ENCODE data around the gene GRIN2A.

GRIN2A gene

GRCh38 chr16:10097271-10097670 lies 85.0 kb downstream of the GRIN2A start:
- TF ChIP-seq CTCF (IDR thresholded peaks at IDR 0.05) = no peak
- Mint-ChIP-seq H3K4me1 (no peaks in the 10 kb centered on the region), H3K36me3 (ENCODE audit: low read depth) (no peaks in the 10 kb centered on the region), H3K9me3 (peaks cover 30% of the 10 kb centered on the region), H3K27ac (no peak overlapping the region), H3K27me3 (ENCODE audit: low read depth, poor library complexity) (peaks cover 7% of the 10 kb centered on the region), H3K4me3 (no peak overlapping the region)
- no peak for DNase-seq

- H3K27me3 Mint-ChIP-seq (ENCODE audit: low read depth, poor library complexity) = peaks cover 8% of the 10 kb centered on the region
- peaks cover 9% of the 10 kb centered on the region for H3K9me3 Mint-ChIP-seq
- peaks cover 4% of the 10 kb centered on the region for H3K4me1 Mint-ChIP-seq
- no peak overlapping the region for H3K27ac Mint-ChIP-seq
- DNase-seq = no peak
- H3K36me3 Mint-ChIP-seq (ENCODE audit: low read depth) = no peaks in the 10 kb centered on the region
- no peak overlapping the region for H3K4me3 Mint-ChIP-seq
- no peak for TF ChIP-seq CTCF (IDR thresholded peaks at IDR 0.05)
These were observed 88.7 kb downstream of the GRIN2A start for GRCh38 chr16:10093576-10093975.

DNA sequence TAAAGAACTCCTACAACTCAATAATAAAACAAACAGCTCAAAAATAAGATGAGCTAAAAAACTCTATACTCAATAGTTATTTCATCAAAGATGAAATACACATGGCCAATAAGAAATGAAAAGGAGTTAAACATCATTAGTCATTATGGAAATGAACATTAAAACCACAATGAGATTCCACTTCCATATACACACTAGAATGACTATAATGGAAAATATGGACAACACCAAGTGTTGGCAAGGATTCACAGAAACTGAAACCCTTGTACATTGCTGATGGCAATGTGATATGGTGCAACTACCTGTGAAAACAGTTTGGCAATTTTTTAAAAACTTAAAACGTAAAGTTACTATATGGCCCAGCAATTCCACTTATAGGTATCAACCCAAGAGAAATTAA lies 91.4 kb downstream of the GRIN2A start:
- no peaks in the 10 kb centered on the region for H3K36me3 Mint-ChIP-seq (ENCODE audit: low read depth)
- peaks cover 6% of the 10 kb centered on the region for H3K27me3 Mint-ChIP-seq (ENCODE audit: low read depth, poor library complexity)
- no peak for TF ChIP-seq CTCF (IDR thresholded peaks at IDR 0.05)
- H3K9me3 Mint-ChIP-seq = peaks cover 4% of the 10 kb centered on the region
- no peak overlapping the region for H3K4me3 Mint-ChIP-seq
- no peak for DNase-seq
- H3K4me1 Mint-ChIP-seq = peaks cover 7% of the 10 kb centered on the region
- H3K27ac Mint-ChIP-seq = no peak overlapping the region

DNA sequence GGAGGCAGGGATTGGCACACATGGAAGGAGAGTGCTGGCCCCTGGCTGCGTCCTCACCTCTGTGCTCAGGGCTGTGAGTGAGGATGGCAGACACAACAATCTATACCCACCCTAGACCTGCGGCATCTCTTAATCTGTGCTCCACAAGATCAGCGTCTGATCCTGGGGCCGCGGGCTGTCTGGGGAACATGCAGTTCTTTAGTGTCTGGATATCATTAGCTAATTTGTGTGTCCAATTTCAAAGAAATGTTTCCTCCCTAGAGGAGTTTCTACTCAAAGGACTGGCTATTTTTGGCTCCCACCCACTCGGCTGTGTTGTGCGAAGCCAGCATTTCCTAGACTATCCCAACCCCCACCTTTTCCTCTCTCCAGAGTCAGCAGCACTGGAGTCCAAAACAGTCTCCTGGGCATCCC lies 93.8 kb downstream of the GRIN2A start:
- H3K27ac Mint-ChIP-seq = peak overlapping the region; percentile 27
- TF ChIP-seq CTCF (IDR thresholded peaks at IDR 0.05) = no peak

DNA sequence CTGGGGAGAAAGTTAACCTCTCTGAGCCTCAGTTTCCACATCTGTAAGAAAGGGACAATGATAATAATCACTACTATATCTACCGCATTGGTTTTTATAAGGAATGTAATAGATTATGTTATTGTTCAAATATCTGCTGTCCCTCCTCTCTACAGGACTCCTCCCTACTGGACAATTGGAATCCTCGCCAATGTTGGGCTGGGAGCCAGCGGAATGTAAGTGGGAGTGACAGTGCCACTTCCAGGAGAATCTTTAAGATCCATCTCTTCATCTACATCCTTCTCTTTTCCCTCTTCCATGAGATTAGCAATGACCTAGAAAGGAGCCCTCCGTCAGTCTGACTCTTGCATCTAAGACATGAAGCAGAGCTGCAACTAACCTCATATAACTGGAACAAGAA lies 95.1 kb downstream of the GRIN2A start:
- Mint-ChIP-seq H3K9me3 (no peaks in the 10 kb centered on the region), H3K36me3 (ENCODE audit: low read depth) (no peaks in the 10 kb centered on the region), H3K4me1 (peaks cover 11% of the 10 kb centered on the region), H3K4me3 (no peak overlapping the region), H3K27ac (no peak overlapping the region), H3K27me3 (ENCODE audit: low read depth, poor library complexity) (peaks cover 6% of the 10 kb centered on the region)
- no peak for DNase-seq
- TF ChIP-seq CTCF (IDR thresholded peaks at IDR 0.05) = no peak

More for the DNA sequence above, 93.8 kb downstream of the GRIN2A start:
- Mint-ChIP-seq H3K9me3 (no peaks in the 10 kb centered on the region), H3K27me3 (ENCODE audit: low read depth, poor library complexity) (peaks cover 6% of the 10 kb centered on the region), H3K36me3 (ENCODE audit: low read depth) (no peaks in the 10 kb centered on the region), H3K4me1 (peaks cover 9% of the 10 kb centered on the region), H3K4me3 (no peak overlapping the region)
- no peak for DNase-seq

GRCh38 chr16:10086620-10087019 lies 95.6 kb downstream of the GRIN2A start:
- no peak for TF ChIP-seq CTCF (IDR thresholded peaks at IDR 0.05)
- Mint-ChIP-seq H3K27me3 (ENCODE audit: low read depth, poor library complexity) (peaks cover 6% of the 10 kb centered on the region), H3K9me3 (peaks cover 3% of the 10 kb centered on the region), H3K4me3 (no peak overlapping the region), H3K36me3 (ENCODE audit: low read depth) (no peaks in the 10 kb centered on the region), H3K4me1 (peaks cover 11% of the 10 kb centered on the region), H3K27ac (no peak overlapping the region)
- no peak for DNase-seq

Data from nephron progenitor cell (in vitro differentiated cells).